Coronary artery (tissue), 2 donors: ENCODE measurements around the gene MAS1L.

Source experiments
- DNase-seq: peaks from one replicate; pipeline ENCODE4 v3.0.0-alpha.2; 2017; ENCODE audit warnings: low spot score
- H3K27ac ChIP-seq, 2 donors: fragments of 200-600 bp; sonication (generic); one replicate each; pipeline ENCODE4 v1.5.1; 2016 to 2019
- H3K4me3 ChIP-seq: fragments of 200-600 bp; sonication (generic); 2 replicates; pipeline ENCODE4 v1.5.1; 2016; ENCODE audit warnings: mild to moderate bottlenecking, moderate library complexity
- TF ChIP-seq, protein P1 (sequence below): fragments of 200-600 bp; sonication (generic); IDR thresholded peaks from one replicate; pipeline ENCODE4 v1.5.1; 2019; ENCODE audit warnings: antibody characterized with exemption

MAS1L gene

DNA sequence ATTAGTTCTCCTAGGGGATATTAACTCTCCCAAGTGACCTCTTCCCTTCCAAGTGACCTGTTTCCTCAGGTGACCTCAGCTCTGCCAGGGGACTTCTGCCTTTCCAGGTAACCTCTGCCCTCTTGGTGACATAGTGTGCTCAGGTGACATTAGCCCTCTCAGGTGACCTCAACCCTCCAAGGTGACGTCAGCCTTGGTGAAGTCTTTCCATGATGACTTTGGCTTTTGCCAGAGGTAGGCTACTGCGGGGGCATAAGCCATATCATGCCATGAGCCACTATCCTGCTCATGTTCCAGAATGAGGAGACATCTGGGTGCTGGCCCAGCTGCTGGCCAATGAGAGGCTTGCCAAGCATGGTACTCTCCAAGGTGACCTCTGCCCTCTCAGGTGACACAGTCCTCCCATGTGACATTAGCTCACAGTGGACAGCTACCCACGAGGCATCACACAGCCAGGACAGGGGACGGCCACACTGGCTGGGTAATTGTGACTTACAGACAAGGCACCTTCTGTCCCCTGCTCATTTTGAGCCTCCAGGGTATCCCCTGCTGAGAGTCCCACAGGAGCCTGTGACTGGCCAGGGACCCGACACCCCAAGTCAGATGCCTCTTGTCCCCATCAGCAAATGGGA, 40.7 kb upstream of the MAS1L start:
- DNase-seq = no peak
- no peak overlapping the region for H3K4me3 ChIP-seq
- H3K27ac ChIP-seq = no peak overlapping the region
- TF ChIP-seq, protein P1, sequence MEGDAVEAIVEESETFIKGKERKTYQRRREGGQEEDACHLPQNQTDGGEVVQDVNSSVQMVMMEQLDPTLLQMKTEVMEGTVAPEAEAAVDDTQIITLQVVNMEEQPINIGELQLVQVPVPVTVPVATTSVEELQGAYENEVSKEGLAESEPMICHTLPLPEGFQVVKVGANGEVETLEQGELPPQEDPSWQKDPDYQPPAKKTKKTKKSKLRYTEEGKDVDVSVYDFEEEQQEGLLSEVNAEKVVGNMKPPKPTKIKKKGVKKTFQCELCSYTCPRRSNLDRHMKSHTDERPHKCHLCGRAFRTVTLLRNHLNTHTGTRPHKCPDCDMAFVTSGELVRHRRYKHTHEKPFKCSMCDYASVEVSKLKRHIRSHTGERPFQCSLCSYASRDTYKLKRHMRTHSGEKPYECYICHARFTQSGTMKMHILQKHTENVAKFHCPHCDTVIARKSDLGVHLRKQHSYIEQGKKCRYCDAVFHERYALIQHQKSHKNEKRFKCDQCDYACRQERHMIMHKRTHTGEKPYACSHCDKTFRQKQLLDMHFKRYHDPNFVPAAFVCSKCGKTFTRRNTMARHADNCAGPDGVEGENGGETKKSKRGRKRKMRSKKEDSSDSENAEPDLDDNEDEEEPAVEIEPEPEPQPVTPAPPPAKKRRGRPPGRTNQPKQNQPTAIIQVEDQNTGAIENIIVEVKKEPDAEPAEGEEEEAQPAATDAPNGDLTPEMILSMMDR = no peak

DNA sequence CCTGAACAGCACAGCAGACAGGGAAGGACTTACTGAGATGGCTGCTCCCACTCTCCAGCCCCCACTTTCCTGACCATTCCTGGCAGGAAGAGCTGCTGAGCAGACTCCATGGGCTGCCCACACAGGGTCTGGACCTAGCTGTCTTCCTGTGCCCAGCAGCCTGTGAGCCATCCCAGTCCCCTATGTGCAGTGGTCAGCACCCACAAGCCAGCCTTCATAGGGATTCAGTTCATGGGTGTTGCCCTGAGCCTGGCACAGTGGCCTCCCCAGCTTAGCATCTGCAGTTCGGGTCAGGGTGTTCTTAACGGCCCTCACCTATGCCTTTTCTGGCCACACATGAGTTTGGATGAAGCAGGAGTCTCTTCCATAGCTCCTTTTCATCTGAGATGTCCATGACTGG, 39.8 kb upstream of the MAS1L start:
- no peak for DNase-seq
- TF ChIP-seq, protein P1 = no peak
- no peak overlapping the region for H3K4me3 ChIP-seq
- H3K27ac ChIP-seq = no peak overlapping the region

DNA sequence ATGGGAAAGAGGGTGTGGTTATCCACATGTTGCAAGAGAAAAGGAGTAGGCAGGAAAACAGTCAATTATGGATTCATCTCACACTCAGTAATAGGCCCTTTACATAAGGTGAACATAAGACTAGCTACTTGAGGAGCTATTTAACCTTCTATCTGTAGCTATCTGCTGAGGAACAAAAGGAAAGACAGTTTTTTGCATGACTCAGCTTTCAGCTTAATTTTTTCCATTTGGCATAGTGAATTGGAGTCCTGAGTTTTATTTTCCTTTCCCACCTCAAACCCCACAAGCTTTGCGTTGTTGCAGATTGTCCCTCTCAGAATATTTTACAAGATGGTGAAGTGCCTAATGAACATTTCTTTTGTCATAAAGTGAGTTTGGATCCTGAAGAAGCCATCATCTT, 39.4 kb upstream of the MAS1L start:
- H3K27ac ChIP-seq = no peak overlapping the region
- no peak for DNase-seq
- TF ChIP-seq, protein P1 = no peak
- no peak overlapping the region for H3K4me3 ChIP-seq

DNA sequence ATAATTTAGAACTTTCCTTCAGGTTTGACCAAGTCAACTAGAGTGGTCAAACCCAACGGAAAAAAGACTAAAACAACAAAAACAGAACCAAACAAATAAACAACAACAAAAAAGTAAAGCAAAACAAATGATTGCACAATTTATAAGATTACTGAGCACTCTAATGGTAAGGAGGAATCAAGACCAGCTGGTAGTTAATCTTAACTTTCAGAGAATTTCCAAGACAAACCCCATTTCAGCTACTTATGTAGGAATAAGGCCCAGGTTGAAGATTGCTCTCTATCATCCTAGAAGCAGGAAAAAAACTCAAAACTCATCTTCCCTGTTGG, 37.5 kb upstream of the MAS1L start:
- TF ChIP-seq, protein P1 = no peak
- no peak for DNase-seq
- H3K4me3 ChIP-seq = no peak overlapping the region
- H3K27ac ChIP-seq = no peak overlapping the region

DNA sequence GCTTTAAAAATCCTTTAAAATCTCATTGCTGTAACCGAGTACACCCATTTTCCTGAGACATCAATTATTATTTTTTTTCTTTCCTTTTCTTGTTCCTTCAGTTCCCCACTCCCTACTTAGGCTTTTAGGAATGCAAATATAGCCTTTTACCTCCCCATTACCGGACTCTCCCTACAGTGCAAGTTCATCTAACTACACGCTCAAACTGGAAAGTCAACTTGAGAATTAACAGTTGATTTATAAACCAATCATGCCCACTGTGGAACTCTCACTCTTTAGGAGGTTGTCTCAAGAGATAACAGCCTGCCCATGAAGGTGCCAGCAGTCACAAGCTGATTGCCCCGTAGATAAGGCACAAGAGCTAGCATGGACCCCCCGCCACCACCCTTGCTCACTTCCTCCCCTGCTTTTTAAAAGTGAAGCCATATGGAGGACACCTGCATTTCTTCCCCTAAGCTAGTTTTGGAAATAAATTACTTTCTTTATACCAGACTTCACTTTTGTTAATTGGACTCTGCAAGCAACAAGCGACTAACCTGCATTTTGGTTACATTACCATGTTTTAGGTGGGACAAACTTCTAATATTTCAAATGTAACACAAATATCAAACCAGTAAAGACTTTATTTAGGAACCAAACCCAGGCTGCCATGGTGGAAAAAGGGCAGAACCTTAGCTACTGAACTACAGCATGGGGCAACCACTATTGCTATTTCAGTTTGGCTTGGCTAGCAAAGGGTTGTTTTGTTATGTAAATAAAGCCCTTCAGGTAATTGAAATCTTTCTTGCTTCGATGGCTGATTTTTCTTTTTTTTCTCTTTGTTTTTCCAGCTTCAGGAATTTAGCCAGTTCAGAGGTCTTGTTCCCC, 36.9 kb upstream of the MAS1L start:
- TF ChIP-seq, protein P1 = no peak
- Histone ChIP-seq H3K27ac (no peak overlapping the region), H3K4me3 (no peak overlapping the region)
- DNase-seq = no peak

DNA sequence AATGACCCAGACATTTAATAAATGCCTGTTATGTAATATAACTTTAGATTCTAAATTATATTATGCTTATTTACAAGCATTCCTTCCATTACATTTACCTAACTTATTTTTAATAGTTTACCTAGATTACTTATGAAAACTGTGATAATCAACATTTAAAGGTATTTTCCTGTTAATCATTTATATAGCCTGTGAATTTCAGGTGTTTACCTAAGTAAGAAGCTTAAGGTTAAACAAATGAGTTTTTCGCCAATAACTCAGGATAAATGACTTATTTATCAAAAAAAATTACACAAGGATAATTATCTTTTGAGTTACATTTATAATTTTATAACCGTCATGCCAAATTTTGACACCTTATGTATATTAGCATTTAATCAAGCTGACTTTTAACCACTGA, 36.3 kb upstream of the MAS1L start:
- Histone ChIP-seq H3K4me3 (no peak overlapping the region), H3K27ac (no peak overlapping the region)
- no peak for DNase-seq
- TF ChIP-seq, protein P1 = no peak

DNA sequence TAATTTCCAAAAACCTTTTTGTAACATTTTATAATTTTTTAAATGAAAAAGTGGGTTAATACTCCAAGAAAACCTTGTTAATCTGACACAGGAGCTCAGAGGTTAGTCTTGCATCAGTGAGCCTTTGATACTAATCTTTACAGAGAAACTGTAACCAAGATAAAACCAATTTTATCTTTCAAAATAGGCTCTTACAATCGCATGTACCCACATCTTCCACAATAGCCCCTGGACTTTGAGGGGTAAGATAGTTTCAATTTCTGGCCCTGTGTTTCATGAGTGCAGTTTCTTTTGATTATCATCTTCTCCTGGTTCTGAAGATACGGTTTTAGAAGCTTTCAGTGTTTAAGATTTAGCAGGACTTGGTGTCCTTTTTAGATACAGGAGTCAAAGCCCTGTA, 34.5 kb upstream of the MAS1L start:
- no peak overlapping the region for H3K4me3 ChIP-seq
- TF ChIP-seq, protein P1 = no peak
- no peak for DNase-seq
- no peak overlapping the region for H3K27ac ChIP-seq
